GM12878 (cell line): Measurements from ENCODE around the gene CAMKMT. TPM values are rescaled to one million over a fixed set of nuclear protein-coding genes. Genes with fewer than 3 reads are reported as not detected.

Experiments used
- ATAC-seq: fragments of 200-7000 bp; cut with Tn5 transposase; 3 replicates; pipeline ENCODE4 v1.9.1; 2020; ENCODE audit warnings: mild to moderate bottlenecking, moderate library complexity
- BruUV-seq: library from RNA; stranded (reverse); fragments of 400-500 nt; replicated peaks from 2 replicates; lab custom pipeline; 2021; lab: Mats Ljungman, UMichigan
- CTCF ChIA-PET: fragments of 300-600 bp; sonication (Branson Sonifier 250); formaldehyde crosslinking; extraction: SDS; loops from one replicate; lab custom pipeline; 2021; ENCODE audit warnings: inconsistent platforms; lab: Yijun Ruan, JAX
- POLR2A ChIA-PET: fragments of 350-600 bp; formaldehyde crosslinking; extraction: SDS; loops from one replicate; lab custom pipeline; 2021; ENCODE audit warnings: inconsistent platforms; lab: Charles Lee
- RAD21 ChIA-PET: fragments of 300-600 bp; sonication (Branson Sonifier 250); formaldehyde crosslinking; loops from one replicate; lab custom pipeline; 2023; ENCODE audit warnings: antibody characterized with exemption; ENCODE audit not compliant: unreplicated experiment; lab: Charles Lee
- SMC1A ChIA-PET: fragments of 300-600 bp; sonication (Branson Sonifier 250); formaldehyde crosslinking; loops from one replicate; lab custom pipeline; 2023; ENCODE audit not compliant: unreplicated experiment, uncharacterized antibody; lab: Charles Lee
- DNase-seq: peaks from one replicate; pipeline ENCODE4 v3.0.0-alpha.2; 2011; ENCODE audit warnings: low read depth, low spot score
- FAIRE-seq: peaks from 3 replicates; lab custom pipeline; 2011; peaks lifted over from hg19 to GRCh38; lab: Jason Lieb, UNC
- H2AFZ ChIP-seq: 2 replicates; pipeline ENCODE4 v1.6.0; 2011; ENCODE audit warnings: low read depth, low read length, control low read depth; ENCODE audit not compliant: control insufficient read depth
- H3K27ac ChIP-seq: 2 replicates; pipeline ENCODE4 v1.5.1; 2011; ENCODE audit warnings: control low read depth; ENCODE audit not compliant: control insufficient read depth, insufficient read depth
- H3K27me3 ChIP-seq, 2 experiments: replicated peaks in 1 of 2; 2 replicates each; pipeline versions ENCODE4 v1.6.0 to v1.6.1; 2011; ENCODE audit warnings: low read length in 1 of 2; ENCODE audit not compliant: control insufficient read depth in 2 of 2, insufficient read depth in 2 of 2
- H3K36me3 ChIP-seq, 2 experiments: 2 replicates each; pipeline ENCODE4 v1.5.1; 2011; ENCODE audit warnings: low read length in 1 of 2; ENCODE audit not compliant: control insufficient read depth in 2 of 2, insufficient read depth in 2 of 2
- H3K4me1 ChIP-seq: 2 replicates; pipeline ENCODE4 v1.6.1; 2011; ENCODE audit warnings: mild to moderate bottlenecking, low read length, moderate library complexity, mixed read lengths; ENCODE audit not compliant: control insufficient read depth, insufficient read depth
- H3K4me2 ChIP-seq: 2 replicates; pipeline ENCODE4 v1.6.0; 2011; ENCODE audit warnings: control low read depth; ENCODE audit not compliant: control insufficient read depth, insufficient read depth
- H3K4me3 ChIP-seq: fragments of 200-600 bp; sonication (generic); 2 replicates; pipeline ENCODE4 v1.5.1; 2016
- H3K79me2 ChIP-seq: 2 replicates; pipeline ENCODE4 v1.6.0; 2011; ENCODE audit warnings: low read length; ENCODE audit not compliant: control insufficient read depth, insufficient read depth
- H3K9ac ChIP-seq: 2 replicates; pipeline ENCODE4 v1.8.0; 2011; ENCODE audit warnings: low read length, control low read depth, mixed read lengths; ENCODE audit not compliant: control insufficient read depth, insufficient read depth
- H3K9me3 ChIP-seq: replicated peaks from 3 replicates; pipeline ENCODE4 v1.5.1; 2011; ENCODE audit warnings: mild to moderate bottlenecking, low read length; ENCODE audit not compliant: control insufficient read depth, insufficient read depth
- H4K20me1 ChIP-seq: 2 replicates; pipeline ENCODE4 v1.6.0; 2011; ENCODE audit not compliant: control insufficient read depth, insufficient read depth
- BCL11A ChIP-seq: IDR thresholded peaks from 2 replicates; pipeline ENCODE4 v1.6.1; 2011; ENCODE audit warnings: low read depth, low read length
- GABPA ChIP-seq: IDR thresholded peaks from 2 replicates; pipeline ENCODE4 v1.6.1; 2014; ENCODE audit warnings: antibody characterized with exemption, low read depth, mild to moderate bottlenecking, inconsistent platforms
- MXI1 ChIP-seq: fragments of 150-350 bp; IDR thresholded peaks from 2 replicates; pipeline ENCODE4 v1.6.1; 2011; ENCODE audit warnings: low read depth, mild to moderate bottlenecking, inconsistent platforms, low read length, improper control_type of control experiment
- RELA ChIP-seq: fragments of 450-650 bp; IDR thresholded peaks from 2 replicates; pipeline ENCODE4 v1.8.0; 2014; ENCODE audit warnings: borderline replicate concordance; ENCODE audit not compliant: partially characterized antibody
- SP1 ChIP-seq: IDR thresholded peaks from one replicate; pipeline ENCODE4 v1.6.1; 2011; ENCODE audit warnings: low read depth, low read length
- SREBF1 ChIP-seq: IDR thresholded peaks from 2 replicates; pipeline ENCODE4 v1.6.1; 2012; ENCODE audit warnings: mild to moderate bottlenecking, low read length
- USF1 ChIP-seq: IDR thresholded peaks from 2 replicates; pipeline ENCODE4 v1.6.1; 2011; ENCODE audit warnings: borderline replicate concordance, low read depth, mild to moderate bottlenecking, moderate library complexity, mixed read lengths, low read length; ENCODE audit not compliant: insufficient read depth; ENCODE audit errors: extremely low read length
- WGBS: methylation state at CpG from one replicate; pipeline ENCODE4 v1.1.6; 2016; ENCODE audit warnings: low lambda C conversion rate; ENCODE audit not compliant: insufficient replicate concordance, insufficient coverage; ENCODE audit errors: missing lambda C conversion rate; 5-methylcytosine and 5-hydroxymethylcytosine counted together
- in situ Hi-C: fragments of 300-500 bp; cut with MboI; formaldehyde crosslinking; loops from 9 replicates; pipeline ENCODE4 v1.14.3; 2018; ENCODE audit warnings: mixed read lengths
- intact Hi-C: fragments of 100-400 bp; cut with micrococcal nuclease; formaldehyde crosslinking; loops from one replicate; pipeline ENCODE4 v1.14.2; 2022; ENCODE audit not compliant: unreplicated experiment
- polyA plus RNA-seq, 11 experiments: library from polyadenylated mRNA; depleted of rRNA in 4 of 11; unstranded in 6 of 11; stranded (reverse) in 5 of 11; fragments of >200 nt; fragmentation: Nextera tagmentation in 4 of 11; fragmentation: Illumina TruSeq in 1 of 11; extraction: Ambion mirVana in 4 of 11; extraction: Trizol in 1 of 11; gene quantifications; 1 replicate in 1 of 11; 2 replicates in 10 of 11; pipeline versions ENCODE4 v1.2.1 to v1.2.3, GENCODE V29; 2011 to 2016; ENCODE audit warnings: inconsistent platforms in 2 of 11, missing spikeins in 2 of 11, low read depth in 1 of 11
- total RNA-seq, 4 experiments: library from RNA; depleted of rRNA in 3 of 4; stranded (reverse); fragments of >200 nt in 3 of 4; fragmentation: Illumina TruSeq in 1 of 4; extraction: Trizol in 1 of 4; gene quantifications; 2 replicates each; pipeline versions ENCODE4 v1.2.1 to v1.2.3, GENCODE V29; 2013 to 2021
- TF ChIP-seq, protein P1 (sequence below): fragments of 150-350 bp; IDR thresholded peaks from 2 replicates; pipeline ENCODE4 v1.6.1; 2014; ENCODE audit warnings: mild to moderate bottlenecking, low read depth, low read length
- TF ChIP-seq, protein P2 (sequence below): fragments of 450-650 bp; IDR thresholded peaks from 2 replicates; pipeline ENCODE4 v1.6.1; 2017; ENCODE audit warnings: antibody characterized with exemption, mild to moderate bottlenecking, moderate library complexity
- TF ChIP-seq, protein P3 (sequence below): IDR thresholded peaks from 2 replicates; pipeline ENCODE4 v1.6.1; 2012; ENCODE audit warnings: low read length, inconsistent platforms
- TF ChIP-seq, protein P4 (sequence below): IDR thresholded peaks from 2 replicates; pipeline ENCODE4 v1.6.1; 2011; ENCODE audit warnings: borderline replicate concordance, low read depth, mild to moderate bottlenecking, moderate library complexity, low read length; ENCODE audit not compliant: insufficient read depth, poor library complexity, severe bottlenecking
- TF ChIP-seq, protein P5 (sequence below): fragments of 450-650 bp; formaldehyde crosslinking; IDR thresholded peaks from 2 replicates; pipeline ENCODE4 v1.5.0; 2022; ENCODE audit warnings: mild to moderate bottlenecking, missing genetic modification characterization

Gene CAMKMT
- total and polyA plus RNA-seq, 10 of the 15 experiments (the other 5 are each of a cell fraction or from before 2014, with no cell fraction given): 2.7 to 16.0 (median 11.8) TPM

DNA sequence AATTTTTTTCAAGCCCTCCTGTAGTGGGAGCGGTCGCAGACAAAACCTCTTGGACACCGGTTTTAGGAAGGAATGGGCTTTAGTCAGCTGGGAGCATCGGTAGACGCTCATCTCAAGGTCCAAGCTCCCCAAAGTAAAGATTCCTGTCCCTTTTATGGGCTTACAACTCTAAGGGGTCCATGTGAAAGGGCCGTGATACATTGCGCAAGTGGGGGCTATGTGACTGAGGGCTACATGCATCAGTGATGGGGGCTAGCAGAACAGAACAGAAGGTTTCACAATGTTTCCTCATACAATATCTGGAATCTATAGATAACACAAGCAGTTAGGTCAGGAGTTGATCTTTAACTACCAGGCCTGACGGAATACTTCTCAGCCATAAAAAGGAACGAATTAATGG is 62.5 kb downstream of the CAMKMT start:
- Histone ChIP-seq H3K36me3 (no peaks in the 10 kb centered on the region), H3K4me3 (no peak overlapping the region), H2AFZ (no peak overlapping the region), H3K79me2 (no peaks in the 10 kb centered on the region), H3K27ac (no peak overlapping the region), H3K9me3 (no peaks in the 10 kb centered on the region), H3K4me1 (no peaks in the 10 kb centered on the region), H3K4me2 (no peak overlapping the region), H3K9ac (no peak overlapping the region), H4K20me1 (no peaks in the 10 kb centered on the region), H3K27me3 (no peaks in the 10 kb centered on the region)
- DNase-seq (no peak), FAIRE-seq (no peak), ATAC-seq (no peak)
- BruUV-seq: no TSS peak
- intact Hi-C loops: no loop called here
- POLR2A ChIA-PET: interaction anchor here (0.6 kb wide), 1 partner anchor 225 kb away, joined by 3 read pairs; no protein-coding TSS in a partner anchor
- CTCF ChIA-PET: interaction anchor here (0.9 kb wide), 1 partner anchor 35 kb away, joined by 4 read pairs; no protein-coding TSS in a partner anchor
- SMC1A ChIA-PET: no interaction called here
- RAD21 ChIA-PET: no interaction called here
- WGBS: 92% methylated on average over 9 of the region's 9 CpGs
- in situ Hi-C loops: no loop called here
- TF ChIP-seq GABPA (no peak), SP1 (no peak), MXI1 (no peak), SREBF1 (no peak), USF1 (no peak), RELA (no peak), BCL11A (no peak)
- TF ChIP-seq, protein P1, sequence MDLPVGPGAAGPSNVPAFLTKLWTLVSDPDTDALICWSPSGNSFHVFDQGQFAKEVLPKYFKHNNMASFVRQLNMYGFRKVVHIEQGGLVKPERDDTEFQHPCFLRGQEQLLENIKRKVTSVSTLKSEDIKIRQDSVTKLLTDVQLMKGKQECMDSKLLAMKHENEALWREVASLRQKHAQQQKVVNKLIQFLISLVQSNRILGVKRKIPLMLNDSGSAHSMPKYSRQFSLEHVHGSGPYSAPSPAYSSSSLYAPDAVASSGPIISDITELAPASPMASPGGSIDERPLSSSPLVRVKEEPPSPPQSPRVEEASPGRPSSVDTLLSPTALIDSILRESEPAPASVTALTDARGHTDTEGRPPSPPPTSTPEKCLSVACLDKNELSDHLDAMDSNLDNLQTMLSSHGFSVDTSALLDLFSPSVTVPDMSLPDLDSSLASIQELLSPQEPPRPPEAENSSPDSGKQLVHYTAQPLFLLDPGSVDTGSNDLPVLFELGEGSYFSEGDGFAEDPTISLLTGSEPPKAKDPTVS: no peak
- TF ChIP-seq, protein P2, sequence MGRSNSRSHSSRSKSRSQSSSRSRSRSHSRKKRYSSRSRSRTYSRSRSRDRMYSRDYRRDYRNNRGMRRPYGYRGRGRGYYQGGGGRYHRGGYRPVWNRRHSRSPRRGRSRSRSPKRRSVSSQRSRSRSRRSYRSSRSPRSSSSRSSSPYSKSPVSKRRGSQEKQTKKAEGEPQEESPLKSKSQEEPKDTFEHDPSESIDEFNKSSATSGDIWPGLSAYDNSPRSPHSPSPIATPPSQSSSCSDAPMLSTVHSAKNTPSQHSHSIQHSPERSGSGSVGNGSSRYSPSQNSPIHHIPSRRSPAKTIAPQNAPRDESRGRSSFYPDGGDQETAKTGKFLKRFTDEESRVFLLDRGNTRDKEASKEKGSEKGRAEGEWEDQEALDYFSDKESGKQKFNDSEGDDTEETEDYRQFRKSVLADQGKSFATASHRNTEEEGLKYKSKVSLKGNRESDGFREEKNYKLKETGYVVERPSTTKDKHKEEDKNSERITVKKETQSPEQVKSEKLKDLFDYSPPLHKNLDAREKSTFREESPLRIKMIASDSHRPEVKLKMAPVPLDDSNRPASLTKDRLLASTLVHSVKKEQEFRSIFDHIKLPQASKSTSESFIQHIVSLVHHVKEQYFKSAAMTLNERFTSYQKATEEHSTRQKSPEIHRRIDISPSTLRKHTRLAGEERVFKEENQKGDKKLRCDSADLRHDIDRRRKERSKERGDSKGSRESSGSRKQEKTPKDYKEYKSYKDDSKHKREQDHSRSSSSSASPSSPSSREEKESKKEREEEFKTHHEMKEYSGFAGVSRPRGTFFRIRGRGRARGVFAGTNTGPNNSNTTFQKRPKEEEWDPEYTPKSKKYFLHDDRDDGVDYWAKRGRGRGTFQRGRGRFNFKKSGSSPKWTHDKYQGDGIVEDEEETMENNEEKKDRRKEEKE: no peak
- TF ChIP-seq, protein P3, sequence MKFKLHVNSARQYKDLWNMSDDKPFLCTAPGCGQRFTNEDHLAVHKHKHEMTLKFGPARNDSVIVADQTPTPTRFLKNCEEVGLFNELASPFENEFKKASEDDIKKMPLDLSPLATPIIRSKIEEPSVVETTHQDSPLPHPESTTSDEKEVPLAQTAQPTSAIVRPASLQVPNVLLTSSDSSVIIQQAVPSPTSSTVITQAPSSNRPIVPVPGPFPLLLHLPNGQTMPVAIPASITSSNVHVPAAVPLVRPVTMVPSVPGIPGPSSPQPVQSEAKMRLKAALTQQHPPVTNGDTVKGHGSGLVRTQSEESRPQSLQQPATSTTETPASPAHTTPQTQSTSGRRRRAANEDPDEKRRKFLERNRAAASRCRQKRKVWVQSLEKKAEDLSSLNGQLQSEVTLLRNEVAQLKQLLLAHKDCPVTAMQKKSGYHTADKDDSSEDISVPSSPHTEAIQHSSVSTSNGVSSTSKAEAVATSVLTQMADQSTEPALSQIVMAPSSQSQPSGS: no peak
- TF ChIP-seq, protein P4, sequence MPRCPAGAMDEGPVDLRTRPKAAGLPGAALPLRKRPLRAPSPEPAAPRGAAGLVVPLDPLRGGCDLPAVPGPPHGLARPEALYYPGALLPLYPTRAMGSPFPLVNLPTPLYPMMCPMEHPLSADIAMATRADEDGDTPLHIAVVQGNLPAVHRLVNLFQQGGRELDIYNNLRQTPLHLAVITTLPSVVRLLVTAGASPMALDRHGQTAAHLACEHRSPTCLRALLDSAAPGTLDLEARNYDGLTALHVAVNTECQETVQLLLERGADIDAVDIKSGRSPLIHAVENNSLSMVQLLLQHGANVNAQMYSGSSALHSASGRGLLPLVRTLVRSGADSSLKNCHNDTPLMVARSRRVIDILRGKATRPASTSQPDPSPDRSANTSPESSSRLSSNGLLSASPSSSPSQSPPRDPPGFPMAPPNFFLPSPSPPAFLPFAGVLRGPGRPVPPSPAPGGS: no peak
- TF ChIP-seq, protein P5, sequence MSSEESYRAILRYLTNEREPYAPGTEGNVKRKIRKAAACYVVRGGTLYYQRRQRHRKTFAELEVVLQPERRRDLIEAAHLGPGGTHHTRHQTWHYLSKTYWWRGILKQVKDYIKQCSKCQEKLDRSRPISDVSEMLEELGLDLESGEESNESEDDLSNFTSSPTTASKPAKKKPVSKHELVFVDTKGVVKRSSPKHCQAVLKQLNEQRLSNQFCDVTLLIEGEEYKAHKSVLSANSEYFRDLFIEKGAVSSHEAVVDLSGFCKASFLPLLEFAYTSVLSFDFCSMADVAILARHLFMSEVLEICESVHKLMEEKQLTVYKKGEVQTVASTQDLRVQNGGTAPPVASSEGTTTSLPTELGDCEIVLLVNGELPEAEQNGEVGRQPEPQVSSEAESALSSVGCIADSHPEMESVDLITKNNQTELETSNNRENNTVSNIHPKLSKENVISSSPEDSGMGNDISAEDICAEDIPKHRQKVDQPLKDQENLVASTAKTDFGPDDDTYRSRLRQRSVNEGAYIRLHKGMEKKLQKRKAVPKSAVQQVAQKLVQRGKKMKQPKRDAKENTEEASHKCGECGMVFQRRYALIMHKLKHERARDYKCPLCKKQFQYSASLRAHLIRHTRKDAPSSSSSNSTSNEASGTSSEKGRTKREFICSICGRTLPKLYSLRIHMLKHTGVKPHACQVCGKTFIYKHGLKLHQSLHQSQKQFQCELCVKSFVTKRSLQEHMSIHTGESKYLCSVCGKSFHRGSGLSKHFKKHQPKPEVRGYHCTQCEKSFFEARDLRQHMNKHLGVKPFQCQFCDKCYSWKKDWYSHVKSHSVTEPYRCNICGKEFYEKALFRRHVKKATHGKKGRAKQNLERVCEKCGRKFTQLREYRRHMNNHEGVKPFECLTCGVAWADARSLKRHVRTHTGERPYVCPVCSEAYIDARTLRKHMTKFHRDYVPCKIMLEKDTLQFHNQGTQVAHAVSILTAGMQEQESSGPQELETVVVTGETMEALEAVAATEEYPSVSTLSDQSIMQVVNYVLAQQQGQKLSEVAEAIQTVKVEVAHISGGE (CRISPR knock-in tag): no peak
